Activated CD4-positive, alpha-beta T cell treated with anti-CD3 and anti-CD28 coated beads, Interleukin-2, amount 10 ng/mL, durations not matched to agents 7 days and 5 days (primary cell): ENCODE data around the gene HELZ2. TPM values are rescaled to one million over a fixed set of nuclear protein-coding genes. Genes with fewer than 3 reads are reported as not detected.
"Not testable (repeated sequence)": the region's sequence is repeated elsewhere in the genome, so short reads cannot be mapped to it uniquely, and the experiment has no call there.

Source experiments
- CTCF ChIA-PET: fragments of 350-600 bp; sonication (Branson Sonifier 250); formaldehyde crosslinking; loops from one replicate; lab custom pipeline; 2021; ENCODE audit warnings: antibody characterized with exemption; lab: Charles Lee
- POLR2A ChIA-PET: fragments of 350-600 bp; sonication (Branson Sonifier 250); formaldehyde crosslinking; loops from one replicate; lab custom pipeline; 2021; ENCODE audit warnings: antibody characterized with exemption; lab: Charles Lee
- DNase-seq: peaks from one replicate; pipeline ENCODE4 v3.0.0-alpha.2; 2020
- H3K27ac Mint-ChIP-seq: one replicate; pipeline ENCODE4 v1.8.0; 2021; ENCODE audit warnings: mild to moderate bottlenecking, moderate library complexity, mixed read lengths
- H3K27me3 Mint-ChIP-seq: one replicate; pipeline ENCODE4 v1.8.0; 2021; ENCODE audit warnings: mixed read lengths
- H3K36me3 Mint-ChIP-seq: one replicate; pipeline ENCODE4 v1.8.0; 2021; ENCODE audit warnings: low read depth, mixed read lengths
- H3K4me1 Mint-ChIP-seq: one replicate; pipeline ENCODE4 v1.8.0; 2021; ENCODE audit warnings: mixed read lengths
- H3K4me3 Mint-ChIP-seq: one replicate; pipeline ENCODE4 v1.8.0; 2021; ENCODE audit warnings: mild to moderate bottlenecking, moderate library complexity, mixed read lengths
- H3K9me3 Mint-ChIP-seq: one replicate; pipeline ENCODE4 v1.8.0; 2021; ENCODE audit warnings: mixed read lengths
- total RNA-seq, 2 experiments: library from RNA; stranded (reverse); gene quantifications; one replicate each; pipeline ENCODE4 v1.2.3, GENCODE V29; 2021

Gene HELZ2
- total RNA-seq, 2 experiments from 2014 or later = 95.5 to 107 TPM

DNA sequence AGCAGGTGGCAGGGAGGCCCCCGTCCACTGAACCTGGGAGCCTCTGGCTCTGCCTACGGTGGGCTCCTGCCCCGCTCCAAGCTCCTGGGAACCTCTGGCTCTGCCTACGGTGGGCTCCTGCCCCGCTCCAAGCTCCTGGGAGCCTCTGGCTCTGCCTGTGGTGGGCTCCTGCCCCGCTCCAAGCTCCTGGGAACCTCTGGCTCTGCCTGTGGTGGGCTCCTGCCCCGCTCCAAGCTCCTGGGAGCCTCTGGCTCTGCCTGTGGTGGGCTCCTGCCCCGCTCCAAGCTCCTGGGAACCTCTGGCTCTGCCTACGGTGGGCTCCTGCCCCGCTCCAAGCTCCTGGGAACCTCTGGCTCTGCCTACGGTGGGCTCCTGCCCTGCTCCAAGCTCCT, 3.0 kb downstream of the HELZ2 start:
- Mint-ChIP-seq H3K4me1 (peaks cover 24% of the 10 kb centered on the region), H3K36me3 (peaks cover 22% of the 10 kb centered on the region)
- H3K4me3 Mint-ChIP-seq, H3K27me3 Mint-ChIP-seq, POLR2A ChIA-PET, DNase-seq, H3K9me3 Mint-ChIP-seq, H3K27ac Mint-ChIP-seq: not testable (repeated sequence)
- CTCF ChIA-PET = interaction anchor here (1.0 kb wide), 1 partner anchor 34 kb away, joined by 3 read pairs; the partner anchor contains the start of gene PTK6

DNA sequence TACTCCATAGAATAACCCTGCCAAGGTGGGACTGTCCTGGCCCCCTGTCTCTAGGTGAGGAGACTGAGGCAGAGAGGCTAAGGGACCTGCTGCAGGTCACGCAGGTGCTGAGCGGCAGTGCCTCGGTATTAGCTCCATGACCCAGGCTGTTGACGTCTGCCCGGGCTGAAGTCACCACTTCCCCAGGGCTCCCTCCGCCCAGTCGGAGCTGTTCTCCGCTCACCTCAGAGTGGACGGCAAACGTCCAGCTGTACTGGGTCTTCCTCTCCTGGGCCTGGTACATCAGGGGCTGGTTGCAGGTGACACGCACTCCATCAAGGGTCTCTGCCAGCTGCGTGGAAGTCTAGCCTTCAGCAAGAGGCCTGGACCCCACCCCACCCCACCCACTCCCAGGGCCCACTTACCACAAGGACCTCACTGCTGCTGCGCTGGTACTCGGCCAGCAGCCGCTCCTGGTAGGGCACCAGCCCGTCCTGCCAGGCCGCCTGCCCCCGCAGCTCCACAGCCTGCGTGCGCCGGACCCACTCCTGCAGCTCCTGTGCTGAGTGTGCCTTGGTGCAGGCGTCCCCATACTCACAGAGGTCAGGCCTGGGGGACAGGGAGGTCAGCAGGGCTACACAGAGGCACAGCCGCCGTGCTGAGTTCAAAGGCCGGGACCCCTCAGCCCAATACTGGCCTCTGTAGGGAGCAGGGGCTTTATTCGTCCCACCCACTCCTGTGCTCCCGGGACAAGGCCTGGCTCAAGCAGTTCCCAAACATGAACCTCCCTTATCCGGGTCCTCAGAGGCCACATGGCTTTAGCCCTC, 3.6 kb downstream of the HELZ2 start:
- peaks cover 24% of the 10 kb centered on the region for H3K4me1 Mint-ChIP-seq
- no peak overlapping the region for H3K27ac Mint-ChIP-seq
- no peaks in the 10 kb centered on the region for H3K9me3 Mint-ChIP-seq
- ChIA-PET CTCF (no interaction called here), POLR2A (no interaction called here)
- DNase-seq = no peak
- H3K27me3 Mint-ChIP-seq = peaks cover 4% of the 10 kb centered on the region
- H3K4me3 Mint-ChIP-seq = no peak overlapping the region
- peaks cover 26% of the 10 kb centered on the region for H3K36me3 Mint-ChIP-seq

DNA sequence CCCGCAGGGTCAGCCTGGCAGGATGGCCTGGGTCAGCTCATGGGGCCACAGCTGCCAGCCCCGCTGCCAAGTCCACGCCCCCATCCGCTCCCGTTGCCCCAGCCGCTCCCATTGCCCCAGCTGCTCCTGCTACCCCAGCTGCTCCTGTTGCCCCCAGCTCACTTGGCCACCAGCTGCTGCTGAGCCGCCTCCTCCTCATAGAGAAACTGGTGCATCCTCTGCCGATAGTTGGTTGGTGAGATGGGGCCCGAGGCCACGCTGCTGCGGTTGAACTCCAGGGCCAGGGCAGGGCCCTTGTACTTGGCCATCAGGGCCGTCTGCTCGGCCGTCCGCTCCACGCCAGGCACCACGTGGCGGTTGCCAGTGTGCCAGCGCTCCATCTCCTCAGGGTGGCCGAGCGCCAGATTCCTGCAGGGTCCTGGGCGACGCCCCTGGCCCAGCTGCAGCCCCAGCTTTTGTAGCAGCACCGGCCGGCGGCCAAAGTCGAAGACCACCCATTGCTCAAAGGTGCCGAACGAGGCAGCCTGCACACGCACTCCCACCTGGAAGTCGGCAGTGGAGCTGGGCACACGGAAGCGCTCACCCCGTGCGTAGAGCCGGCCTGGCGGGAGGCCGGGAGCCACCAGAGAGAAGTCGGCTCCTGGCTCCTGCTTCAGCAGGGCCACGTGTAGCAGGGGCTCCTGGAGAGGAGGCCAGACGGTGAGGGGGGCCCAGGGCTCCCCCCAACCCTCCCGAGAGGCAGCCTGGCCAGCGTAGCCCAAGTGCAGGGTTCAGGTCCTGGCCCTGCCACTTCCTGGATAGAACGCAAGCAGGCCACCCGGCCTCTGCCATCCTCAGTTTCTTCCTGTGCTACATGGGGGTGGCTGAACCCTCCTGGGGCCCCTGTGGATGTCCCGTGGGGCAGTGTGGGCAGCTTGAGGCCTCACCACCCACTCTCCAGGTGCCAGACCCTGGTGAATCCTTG, 4.8 kb downstream of the HELZ2 start:
- no peak overlapping the region for H3K4me3 Mint-ChIP-seq
- DNase-seq = peak; percentile 20
- H3K27me3 Mint-ChIP-seq = no peaks in the 10 kb centered on the region
- H3K27ac Mint-ChIP-seq = no peak overlapping the region
- peaks cover 24% of the 10 kb centered on the region for H3K4me1 Mint-ChIP-seq
- H3K9me3 Mint-ChIP-seq = no peaks in the 10 kb centered on the region
- POLR2A ChIA-PET = no interaction called here
- CTCF ChIA-PET = interaction anchor here (1.4 to 2.3 kb wide), 5 partner anchors 14 to 470 kb away, joined by 3 to 8 read pairs (median 4); partner anchors contain the start of genes PTK6 and SRMS
- peaks cover 27% of the 10 kb centered on the region for H3K36me3 Mint-ChIP-seq

DNA sequence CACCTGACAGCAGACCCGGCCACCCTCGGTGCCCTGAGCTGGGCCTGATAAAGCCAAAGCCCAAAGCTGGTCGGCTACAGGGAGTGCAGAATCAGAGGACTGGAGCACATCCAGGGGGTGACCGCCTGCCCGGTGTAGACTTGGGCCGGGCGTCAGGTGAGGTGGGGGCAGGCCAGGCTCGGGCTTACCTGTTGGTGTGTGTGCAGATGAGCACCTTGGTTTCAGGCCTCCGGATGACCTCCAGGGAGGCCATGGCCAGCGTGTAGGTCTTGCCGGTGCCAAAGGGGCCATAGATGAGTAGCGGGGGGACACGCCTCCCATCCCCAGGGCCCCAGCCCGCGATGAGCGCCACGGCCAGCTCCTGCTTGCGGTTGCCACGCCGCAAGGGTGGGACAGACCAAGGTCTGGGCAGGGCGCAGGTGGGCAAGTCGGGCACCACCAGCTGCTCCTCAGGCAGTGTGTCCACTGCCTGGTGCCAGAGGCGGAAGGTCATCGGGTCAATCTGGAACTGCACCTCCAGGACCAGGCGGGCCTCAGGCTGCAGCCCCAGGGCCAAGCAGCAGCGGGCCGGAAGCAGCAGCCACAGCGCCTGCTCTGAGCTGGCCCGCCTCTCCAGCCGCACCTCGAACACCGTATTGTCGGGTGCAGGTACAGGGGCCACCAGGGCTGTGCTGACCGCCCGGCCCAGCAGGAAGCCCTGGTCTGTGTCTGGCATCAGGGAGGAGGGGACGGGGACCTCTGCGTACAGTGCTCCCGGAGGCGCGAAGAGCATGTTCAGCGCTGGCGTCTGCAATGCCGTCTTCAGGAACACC, 5.7 kb downstream of the HELZ2 start:
- Mint-ChIP-seq H3K4me1 (peaks cover 24% of the 10 kb centered on the region), H3K4me3 (peak overlapping the region; percentile 66), H3K27me3 (no peaks in the 10 kb centered on the region), H3K9me3 (no peaks in the 10 kb centered on the region), H3K27ac (peak overlapping the region; percentile 80), H3K36me3 (peaks cover 27% of the 10 kb centered on the region)
- DNase-seq = no peak
- CTCF ChIA-PET = interaction anchor here (0.9 to 2.3 kb wide), 6 partner anchors 13 to 471 kb away, joined by 3 to 8 read pairs (median 4); partner anchors contain the start of genes PTK6, RTEL1 and SRMS
- POLR2A ChIA-PET = no interaction called here

DNA sequence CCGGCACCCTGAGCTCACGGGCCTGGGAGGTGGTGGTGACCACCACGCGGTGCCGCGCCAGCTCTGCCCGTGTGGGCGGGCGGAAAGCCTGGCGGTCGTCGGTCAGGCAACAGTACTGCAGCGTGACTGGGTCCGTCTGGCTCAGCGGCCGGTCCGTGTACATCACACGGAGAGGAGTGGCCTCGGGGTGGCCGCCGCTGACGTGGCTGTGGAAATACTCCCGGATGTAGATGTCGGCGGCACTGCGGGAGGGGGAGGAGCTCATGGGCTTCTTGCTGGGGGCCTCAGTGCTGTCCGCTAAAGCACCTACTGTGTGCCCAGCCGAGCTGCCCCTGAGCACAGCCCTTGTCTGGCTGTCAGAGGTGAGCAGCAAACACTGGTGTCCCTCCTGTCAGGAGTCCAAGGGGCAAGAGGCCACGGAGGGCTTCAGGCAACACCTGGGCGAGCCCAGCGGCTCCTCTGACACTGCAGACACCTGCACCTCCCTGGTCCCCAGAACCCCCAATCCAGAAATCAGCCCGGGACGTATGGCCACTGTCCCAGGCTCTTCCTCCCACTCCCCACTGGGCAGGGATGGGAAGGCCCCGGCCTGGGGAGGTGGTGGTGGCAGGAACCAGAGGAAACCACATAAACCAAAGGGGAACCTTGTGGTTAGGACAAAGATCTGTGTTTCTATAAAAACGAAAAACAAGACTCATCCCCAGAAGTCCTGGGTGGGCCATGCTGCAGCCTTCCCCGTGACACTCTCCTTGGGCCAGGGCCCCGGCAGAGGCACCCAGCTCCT, 6.5 kb downstream of the HELZ2 start:
- Mint-ChIP-seq H3K4me1 (peaks cover 24% of the 10 kb centered on the region), H3K4me3 (peak overlapping the region; percentile 66), H3K27me3 (no peaks in the 10 kb centered on the region), H3K36me3 (peaks cover 27% of the 10 kb centered on the region), H3K9me3 (no peaks in the 10 kb centered on the region), H3K27ac (peak overlapping the region; percentile 80)
- DNase-seq = peak; percentile 63
- ChIA-PET CTCF (interaction anchor here (0.9 to 2.3 kb wide), 5 partner anchors 21 to 91 kb away, joined by 3 to 8 read pairs (median 4); partner anchors contain the start of genes PTK6, RTEL1 and SRMS), POLR2A (no interaction called here)

DNA sequence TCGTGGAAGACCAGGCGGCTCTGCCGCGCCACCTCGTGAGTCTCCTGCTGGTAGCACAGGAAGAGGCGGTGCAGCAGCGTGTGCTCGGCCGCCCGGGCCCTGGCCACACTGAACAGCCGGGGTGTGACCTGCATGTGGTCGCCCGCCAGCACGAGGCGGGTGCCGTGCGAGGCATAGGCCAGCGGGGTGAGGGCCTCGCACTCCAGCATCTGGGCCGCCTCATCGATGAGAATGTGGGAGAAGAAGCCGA, 7.0 kb downstream of the HELZ2 start:
- Mint-ChIP-seq H3K4me1 (peaks cover 24% of the 10 kb centered on the region), H3K27me3 (no peaks in the 10 kb centered on the region), H3K36me3 (peaks cover 27% of the 10 kb centered on the region), H3K4me3 (no peak overlapping the region), H3K27ac (no peak overlapping the region), H3K9me3 (no peaks in the 10 kb centered on the region)
- no peak for DNase-seq
- POLR2A ChIA-PET = no interaction called here
- CTCF ChIA-PET = interaction anchor here (0.9 to 2.3 kb wide), 4 partner anchors 20 to 91 kb away, joined by 3 to 8 read pairs (median 5); partner anchors contain the start of genes RTEL1 and SRMS

DNA sequence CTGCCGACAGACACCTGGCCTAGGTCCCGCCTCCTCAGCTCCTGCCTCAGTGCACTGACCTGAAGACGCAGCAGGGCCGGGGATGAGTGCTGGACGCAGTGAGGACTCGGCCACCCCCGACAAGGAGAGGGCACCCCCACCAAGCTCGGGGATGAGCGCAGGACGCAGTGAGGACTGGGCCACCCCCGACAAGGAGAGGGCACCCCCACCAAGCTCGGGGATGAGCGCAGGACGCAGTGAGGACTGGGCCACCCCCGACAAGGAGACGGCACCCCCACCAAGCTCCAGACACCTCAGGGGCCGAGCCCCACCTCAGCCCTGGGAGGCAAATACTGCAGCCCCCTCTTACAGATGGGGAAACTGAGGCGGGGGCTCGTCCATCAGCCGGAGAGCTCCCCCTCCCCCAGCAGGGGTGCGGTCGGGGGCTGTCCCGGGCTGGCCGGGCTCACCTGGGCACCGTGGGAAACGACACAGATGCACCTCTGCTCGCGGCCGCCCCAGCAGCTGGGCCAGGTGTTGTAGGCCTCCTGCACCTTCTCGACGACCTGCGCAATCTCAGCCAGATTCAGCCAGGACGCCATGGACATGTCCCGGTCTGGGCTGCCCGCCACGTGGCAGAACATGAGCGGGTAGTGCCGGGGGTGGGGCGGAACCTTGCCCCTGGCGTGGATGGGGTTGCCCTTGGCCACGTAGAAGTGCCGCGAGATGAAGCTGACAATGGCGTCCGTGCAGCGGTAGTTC, 7.5 kb downstream of the HELZ2 start:
- peaks cover 27% of the 10 kb centered on the region for H3K36me3 Mint-ChIP-seq
- no peak overlapping the region for H3K27ac Mint-ChIP-seq
- no peak overlapping the region for H3K4me3 Mint-ChIP-seq
- no peaks in the 10 kb centered on the region for H3K9me3 Mint-ChIP-seq
- ChIA-PET POLR2A (no interaction called here), CTCF (interaction anchor here (1.3 to 1.6 kb wide), 2 partner anchors 12 to 69 kb away, joined by 3 to 4 read pairs; no protein-coding TSS in a partner anchor)
- H3K27me3 Mint-ChIP-seq = no peaks in the 10 kb centered on the region
- no peak for DNase-seq
- peaks cover 24% of the 10 kb centered on the region for H3K4me1 Mint-ChIP-seq

DNA sequence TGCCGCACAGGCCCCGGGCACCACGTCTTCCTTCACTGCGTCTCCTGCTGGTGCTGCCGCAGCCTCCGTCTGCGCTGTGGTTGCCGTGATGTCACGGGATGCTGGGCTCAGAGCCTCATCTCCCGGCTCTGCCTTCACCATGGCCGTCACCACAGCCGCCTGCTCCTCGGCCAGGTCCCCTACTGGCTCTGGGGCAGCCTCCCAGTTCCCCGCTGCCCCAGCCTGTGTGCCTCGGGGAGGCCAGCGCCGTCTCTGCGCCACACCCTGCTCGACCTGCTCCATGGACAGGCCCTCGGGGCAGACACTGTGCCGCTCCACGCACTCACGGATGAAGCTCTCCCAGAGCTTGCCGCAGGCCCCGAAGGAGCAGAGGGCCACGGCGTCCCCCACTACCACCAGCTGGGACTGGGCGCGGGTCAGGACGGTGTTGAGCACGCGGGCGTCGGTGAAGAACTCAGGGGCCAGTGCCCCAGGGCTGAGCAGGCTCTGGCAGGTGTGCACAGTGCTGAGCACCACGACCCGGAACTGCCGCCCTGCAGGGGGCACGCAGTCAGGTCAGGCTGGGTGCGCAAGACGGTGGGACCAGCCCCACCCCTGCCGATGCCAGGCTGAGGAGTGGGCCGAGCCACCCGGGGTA, 8.2 kb downstream of the HELZ2 start:
- H3K27ac Mint-ChIP-seq = no peak overlapping the region
- H3K4me1 Mint-ChIP-seq = peaks cover 24% of the 10 kb centered on the region
- no peak overlapping the region for H3K4me3 Mint-ChIP-seq
- ChIA-PET CTCF (interaction anchor here (0.6 to 1.6 kb wide), 3 partner anchors 8 to 145 kb away, joined by 3 to 4 read pairs (median 3); partner anchors contain the start of gene HELZ2), POLR2A (no interaction called here)
- no peaks in the 10 kb centered on the region for H3K27me3 Mint-ChIP-seq
- DNase-seq = no peak
- peaks cover 32% of the 10 kb centered on the region for H3K36me3 Mint-ChIP-seq
- H3K9me3 Mint-ChIP-seq = no peaks in the 10 kb centered on the region

DNA sequence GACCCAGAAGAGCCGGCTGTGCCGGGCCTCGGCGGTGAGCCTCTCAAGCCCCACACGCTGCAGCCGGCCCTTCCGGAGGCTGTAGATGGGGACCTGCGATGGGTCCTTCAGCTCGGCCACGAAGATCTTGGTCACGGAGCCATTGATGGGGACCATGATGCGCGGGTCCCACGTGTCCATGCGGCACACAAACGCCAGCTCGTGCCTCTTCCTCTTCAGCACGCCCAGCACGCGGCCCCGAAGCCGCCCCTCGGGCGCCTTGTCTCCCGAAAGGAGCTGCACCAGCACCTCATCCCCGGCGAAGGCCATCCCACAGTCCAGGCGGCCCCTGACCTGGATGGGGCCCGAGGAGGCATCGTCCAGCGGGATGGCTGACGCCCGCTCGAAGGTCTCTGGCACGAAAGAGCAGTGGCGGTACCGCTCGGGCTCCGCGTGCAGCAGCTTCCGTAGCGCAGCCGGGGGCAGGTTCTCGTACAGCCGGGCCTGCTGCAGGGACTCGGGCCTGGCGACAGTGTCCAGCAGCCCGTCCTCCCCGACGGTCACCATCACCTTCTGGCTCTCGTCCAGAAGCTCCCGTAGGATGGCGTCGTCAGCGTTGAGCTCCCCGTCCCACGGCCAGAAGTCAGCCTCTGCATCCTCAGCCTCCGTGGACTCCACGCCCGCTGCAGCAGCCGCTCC, 8.9 kb downstream of the HELZ2 start:
- no peak overlapping the region for H3K4me3 Mint-ChIP-seq
- H3K4me1 Mint-ChIP-seq = peaks cover 26% of the 10 kb centered on the region
- ChIA-PET CTCF (interaction anchor here (0.6 to 1.6 kb wide), 4 partner anchors 9 to 145 kb away, joined by 3 to 5 read pairs (median 4); partner anchors contain the start of genes HELZ2 and PTK6), POLR2A (no interaction called here)
- peaks cover 2% of the 10 kb centered on the region for H3K9me3 Mint-ChIP-seq
- H3K36me3 Mint-ChIP-seq = peaks cover 38% of the 10 kb centered on the region
- no peaks in the 10 kb centered on the region for H3K27me3 Mint-ChIP-seq
- no peak overlapping the region for H3K27ac Mint-ChIP-seq
- DNase-seq = no peak

DNA sequence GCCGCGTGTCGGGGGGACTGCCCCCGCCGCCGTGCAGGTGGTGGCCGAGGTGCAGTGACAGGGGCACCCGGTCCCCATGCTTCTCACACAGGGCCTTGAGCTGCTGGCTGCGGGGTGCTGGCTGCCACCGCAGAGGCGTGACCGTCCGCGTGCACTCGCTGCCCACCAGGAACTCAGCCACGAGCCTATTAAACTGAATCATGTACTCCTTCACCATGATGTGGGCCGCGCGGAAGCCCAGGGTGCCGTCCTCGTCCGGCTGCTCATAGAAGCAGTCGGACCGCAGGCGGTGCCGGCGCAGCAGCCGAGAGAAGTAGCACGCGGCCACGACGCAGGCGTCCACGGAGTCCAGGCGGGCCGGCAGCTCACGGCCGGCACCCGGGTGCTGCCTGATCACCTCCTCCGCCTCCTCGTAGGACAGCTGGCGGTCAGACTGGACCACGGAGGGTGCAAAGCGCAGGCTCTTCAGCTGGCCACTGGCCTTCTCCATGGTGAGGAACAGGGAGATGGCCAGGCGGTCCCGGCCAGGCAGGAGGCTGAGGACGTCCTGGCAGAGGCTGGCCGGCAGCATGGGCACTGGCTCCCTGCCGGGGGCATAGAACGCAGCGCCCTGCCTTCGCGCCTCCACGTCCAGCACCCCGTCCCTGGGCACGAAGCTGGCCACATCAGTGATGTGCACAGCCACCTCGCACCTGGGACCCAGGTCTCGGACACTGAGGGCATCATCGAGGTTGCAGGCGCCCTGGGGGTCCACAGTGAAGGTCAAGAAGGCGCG, 9.8 kb downstream of the HELZ2 start:
- Mint-ChIP-seq H3K9me3 (peaks cover 2% of the 10 kb centered on the region), H3K4me1 (peaks cover 22% of the 10 kb centered on the region), H3K4me3 (no peak overlapping the region), H3K27ac (no peak overlapping the region), H3K36me3 (peaks cover 38% of the 10 kb centered on the region), H3K27me3 (no peaks in the 10 kb centered on the region)
- ChIA-PET CTCF (interaction anchor here (1.4 kb wide), 1 partner anchor 27 kb away, joined by 5 read pairs; the partner anchor contains the start of gene PTK6), POLR2A (no interaction called here)
- DNase-seq = no peak
